Upper lobe of right lung (tissue), 1 donor: ENCODE results near the gene HIF3A. TPM values are rescaled to one million over a fixed set of nuclear protein-coding genes. Genes with fewer than 3 reads are reported as not detected.

Source experiments
- ATAC-seq: fragments of 200-7000 bp; cut with Tn5 transposase; one replicate; pipeline ENCODE4 v1.9.1; 2020; ENCODE audit warnings: mild to moderate bottlenecking, moderate library complexity
- DNase-seq: peaks from one replicate; pipeline ENCODE4 v3.0.0-alpha.2; 2020
- H3K27ac ChIP-seq: fragments of 200-600 bp; one replicate; pipeline ENCODE4 v1.8.0; 2022
- H3K27me3 ChIP-seq: fragments of 200-600 bp; one replicate; pipeline ENCODE4 v1.8.0; 2022; ENCODE audit warnings: mild to moderate bottlenecking
- H3K36me3 ChIP-seq: fragments of 200-600 bp; one replicate; pipeline ENCODE4 v1.8.0; 2022
- H3K4me1 ChIP-seq: fragments of 200-600 bp; one replicate; pipeline ENCODE4 v1.8.0; 2022
- H3K4me3 ChIP-seq: fragments of 200-600 bp; one replicate; pipeline ENCODE4 v1.8.0; 2022; ENCODE audit warnings: mild to moderate bottlenecking
- H3K9me3 ChIP-seq: fragments of 200-600 bp; one replicate; pipeline ENCODE4 v1.8.0; 2022
- CTCF ChIP-seq: fragments of 200-600 bp; IDR thresholded peaks from one replicate; pipeline ENCODE4 v1.8.0; 2022; ENCODE audit warnings: antibody characterized with exemption
- intact Hi-C: fragments of 100-400 bp; cut with DNase I; formaldehyde crosslinking; loops from one replicate; pipeline ENCODE4 v1.11.0; 2022
- total RNA-seq: library from RNA; stranded (reverse); fragmentation: NEBNext Ultra II Directional; extraction: Animal tissue kit (Norgen Biotek cat#: 25700); gene quantifications from one replicate; pipeline ENCODE4 v1.2.1, GENCODE V29; 2021
- donor health status: DM: no; HTN: yes; CAD: no; lungs with severe emphysema.

HIF3A gene
- total RNA-seq, 1 donor from 2014 or later = 63.1 TPM

- intact Hi-C loops = no loop called here
- Histone ChIP-seq H3K27ac (no peak overlapping the region), H3K4me1 (peaks cover 7% of the 10 kb centered on the region), H3K9me3 (no peaks in the 10 kb centered on the region), H3K27me3 (no peaks in the 10 kb centered on the region), H3K36me3 (no peaks in the 10 kb centered on the region), H3K4me3 (no peak overlapping the region)
- DNase-seq (no peak), ATAC-seq (no peak)
- no peak for TF ChIP-seq CTCF
Measured at GRCh38 chr19:46291829-46292228, 5.0 kb upstream of the HIF3A start.

GRCh38 chr19:46294494-46294893, 2.3 kb upstream of the HIF3A start:
- no peak overlapping the region for H3K27ac ChIP-seq
- DNase-seq (no peak), ATAC-seq (no peak)
- no peak overlapping the region for H3K4me3 ChIP-seq
- peaks cover 26% of the 10 kb centered on the region for H3K4me1 ChIP-seq
- no peaks in the 10 kb centered on the region for H3K27me3 ChIP-seq
- H3K36me3 ChIP-seq = no peaks in the 10 kb centered on the region
- intact Hi-C loops = no loop called here
- H3K9me3 ChIP-seq = no peaks in the 10 kb centered on the region
- TF ChIP-seq CTCF = no peak

GRCh38 chr19:46295401-46296201, 1.2 kb upstream of the HIF3A start:
- ATAC-seq (no peak), DNase-seq (no peak)
- H3K4me1 ChIP-seq = peaks cover 37% of the 10 kb centered on the region
- no peak overlapping the region for H3K4me3 ChIP-seq
- no peak overlapping the region for H3K27ac ChIP-seq
- H3K9me3 ChIP-seq = no peaks in the 10 kb centered on the region
- TF ChIP-seq CTCF = no peak
- intact Hi-C loops = no loop called here
- no peaks in the 10 kb centered on the region for H3K27me3 ChIP-seq
- H3K36me3 ChIP-seq = no peaks in the 10 kb centered on the region

- intact Hi-C loops = no loop called here
- Histone ChIP-seq H3K27me3 (no peaks in the 10 kb centered on the region), H3K4me3 (no peak overlapping the region), H3K36me3 (no peaks in the 10 kb centered on the region), H3K9me3 (no peaks in the 10 kb centered on the region), H3K27ac (no peak overlapping the region), H3K4me1 (peaks cover 39% of the 10 kb centered on the region)
- DNase-seq (no peak), ATAC-seq (no peak)
- no peak for TF ChIP-seq CTCF
Measured at GRCh38 chr19:46296202-46296480, 701 bp upstream of the HIF3A start.

GRCh38 chr19:46297700-46298478, 1.0 kb downstream of the HIF3A start:
- no peaks in the 10 kb centered on the region for H3K27me3 ChIP-seq
- intact Hi-C loops = no loop called here
- no peaks in the 10 kb centered on the region for H3K9me3 ChIP-seq
- ATAC-seq = peak; percentile 40
- TF ChIP-seq CTCF = peak; percentile 41
- DNase-seq = peak; percentile 82
- H3K27ac ChIP-seq = peak overlapping the region; percentile 91
- H3K4me3 ChIP-seq = peak overlapping the region; percentile 62
- peaks cover 50% of the 10 kb centered on the region for H3K4me1 ChIP-seq
- H3K36me3 ChIP-seq = no peaks in the 10 kb centered on the region
